Activated CD4-positive, alpha-beta T cell treated with anti-CD3 and anti-CD28 coated beads for 24 hours (primary cell): ENCODE data around the gene SMG5.
"Not testable (repeated sequence)": the region's sequence is repeated elsewhere in the genome, so short reads cannot be mapped to it uniquely, and the experiment has no call there.

Source experiments
- DNase-seq, 2 donors: peaks; one replicate each; pipeline ENCODE4 v3.0.0-alpha.2; 2020; ENCODE audit warnings: low read depth in 2 of 2

Gene SMG5

GRCh38 chr1:156244126-156244525, 38.5 kb downstream of the SMG5 start:
- no peak for DNase-seq

GRCh38 chr1:156242738-156243137, 39.9 kb downstream of the SMG5 start:
- DNase-seq = no peak

GRCh38 chr1:156241926-156242325, 40.7 kb downstream of the SMG5 start, which contains the start of gene BGLAP:
Gene BGLAP (plus strand): TSS chr1:156242184. CDS start chr1:156242232, 48 bp downstream.
- no peak for DNase-seq

GRCh38 chr1:156241311-156241811, 41.3 kb downstream of the SMG5 start:
- DNase-seq = no peak

GRCh38 chr1:156238248-156238647, 44.4 kb downstream of the SMG5 start:
- DNase-seq = no peak

GRCh38 chr1:156236164-156236563, 46.5 kb downstream of the SMG5 start:
- DNase-seq = no peak

- DNase-seq = no peak
These were observed 49.0 kb downstream of the SMG5 start for GRCh38 chr1:156233426-156234127.

- DNase-seq = no peak
These were observed 50.3 kb downstream of the SMG5 start for GRCh38 chr1:156232201-156232894.

GRCh38 chr1:156230473-156230837, 52.2 kb downstream of the SMG5 start:
- DNase-seq = no peak

- DNase-seq = no peak
These were observed 52.7 kb downstream of the SMG5 start for GRCh38 chr1:156229809-156230472.

GRCh38 chr1:156228501-156228900, 54.1 kb downstream of the SMG5 start:
- DNase-seq = no peak

- no peak for DNase-seq
These were observed 55.8 kb downstream of the SMG5 start for GRCh38 chr1:156226782-156227181.

- no peak for DNase-seq
These were observed 56.5 kb downstream of the SMG5 start for GRCh38 chr1:156226116-156226538.

- DNase-seq = no peak
These were observed 57.0 kb downstream of the SMG5 start for GRCh38 chr1:156225677-156226014.

- DNase-seq = no peak
These were observed 60.5 kb downstream of the SMG5 start for GRCh38 chr1:156221986-156222692.

- DNase-seq = no peak
These were observed 62.4 kb downstream of the SMG5 start for GRCh38 chr1:156220226-156220625.

GRCh38 chr1:156217871-156218270, 64.8 kb downstream of the SMG5 start:
- peak in 1 of 2 donors; percentile 48 for DNase-seq

GRCh38 chr1:156216361-156217086, 66.1 kb downstream of the SMG5 start:
- not testable (repeated sequence) for DNase-seq

GRCh38 chr1:156214024-156214748, 68.4 kb downstream of the SMG5 start:
- DNase-seq = no peak

GRCh38 chr1:156213644-156213966, 69.0 kb downstream of the SMG5 start:
- DNase-seq = no peak
